ENCODE measurements around the gene RAMP1.
"Not testable (repeated sequence)": the region's sequence is repeated elsewhere in the genome, so short reads cannot be mapped to it uniquely, and the experiment has no call there.

The RAMP1 gene

DNA sequence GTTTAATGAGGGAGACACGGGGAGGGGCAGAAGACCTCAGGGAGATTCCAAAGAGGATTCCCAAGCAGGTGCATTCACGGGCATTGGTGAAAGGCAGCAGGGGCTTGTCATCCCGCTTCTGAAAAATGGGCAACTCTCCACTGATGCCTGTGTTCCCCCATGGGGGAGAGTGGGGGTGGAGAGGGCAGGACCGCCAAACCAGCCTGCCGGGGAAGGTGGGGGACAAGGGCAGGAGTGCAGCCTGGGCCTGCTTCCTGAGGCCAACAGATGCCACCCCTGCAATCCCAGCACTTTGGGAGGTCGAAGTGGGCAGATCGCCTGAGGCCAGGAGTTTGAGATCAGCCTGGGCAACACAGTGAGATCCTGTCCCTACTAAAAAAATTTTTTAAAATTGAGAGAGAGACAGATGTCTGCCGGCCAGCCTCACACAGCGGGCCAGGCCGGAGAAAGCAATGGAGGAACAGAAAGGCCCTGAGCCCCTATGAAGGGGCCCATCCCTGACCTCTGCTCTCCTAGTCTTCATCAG, 62.6 kb downstream of the RAMP1 start:
- no peak for DNase-seq

- peak; percentile 23 to 47 for DNase-seq
These were observed 63.4 kb downstream of the RAMP1 start for GRCh38 chr2:237922641-237923361.

DNA sequence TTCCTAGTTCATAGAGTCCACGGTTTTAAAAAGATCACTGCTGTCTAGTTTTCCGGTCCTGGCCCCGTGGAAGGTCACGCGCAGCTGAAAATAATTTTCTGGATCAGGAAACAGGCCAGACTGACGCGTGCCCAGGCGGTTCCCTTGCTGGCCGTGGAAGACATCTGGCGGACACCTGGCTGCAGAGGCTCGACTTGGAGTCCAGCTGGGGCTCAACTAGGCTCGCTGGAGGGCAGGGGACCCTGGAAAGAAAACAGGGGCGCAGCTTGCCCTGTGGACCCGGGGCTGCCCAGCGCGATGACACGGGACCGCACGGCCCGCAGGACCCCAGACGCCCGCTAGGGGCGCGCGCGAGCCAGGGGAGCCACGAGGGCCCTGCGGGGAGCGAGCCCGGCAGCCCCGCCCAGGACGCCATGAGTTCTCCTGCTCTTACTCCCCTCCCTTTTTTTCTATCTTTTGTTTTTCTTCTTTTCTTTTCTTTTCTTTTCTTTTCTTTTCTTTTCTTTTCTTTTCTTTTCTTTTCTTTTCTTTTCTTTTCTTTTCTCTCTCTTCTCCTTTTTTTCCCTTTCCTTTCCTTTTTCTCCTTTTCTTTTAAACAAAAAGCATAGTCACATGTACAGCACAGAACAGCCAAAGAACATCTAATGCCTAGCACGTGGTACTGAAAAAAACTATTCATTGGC, 64.2 kb downstream of the RAMP1 start:
- DNase-seq, result peak; percentile 77 to 79

GRCh38 chr2:237924164-237924534, 64.7 kb downstream of the RAMP1 start:
- no peak for DNase-seq

- DNase-seq, result no peak
These were observed 67.7 kb downstream of the RAMP1 start for GRCh38 chr2:237927135-237927534.

DNA sequence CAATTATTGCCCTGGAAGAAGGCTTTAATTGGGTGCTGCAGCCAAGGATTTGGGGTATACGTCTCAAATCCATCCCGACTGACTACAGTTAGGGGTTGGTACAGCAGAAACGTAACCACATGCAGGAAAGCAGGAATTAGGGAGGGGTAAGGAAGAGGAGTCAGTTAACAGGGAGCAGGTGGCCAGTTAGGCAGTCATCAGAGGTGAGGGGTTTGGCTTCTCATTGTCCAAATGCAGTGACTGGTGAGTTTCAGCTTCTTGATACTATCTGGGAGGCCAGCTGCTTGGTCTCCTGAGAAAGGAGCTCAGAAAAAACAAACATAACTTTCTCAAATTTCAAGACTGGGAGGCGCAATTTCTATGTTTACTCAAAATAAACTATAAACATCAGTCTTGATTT, 68.6 kb downstream of the RAMP1 start:
- DNase-seq, result no peak

- DNase-seq, result no peak
These were observed 70.6 kb downstream of the RAMP1 start for GRCh38 chr2:237929979-237930378.

DNA sequence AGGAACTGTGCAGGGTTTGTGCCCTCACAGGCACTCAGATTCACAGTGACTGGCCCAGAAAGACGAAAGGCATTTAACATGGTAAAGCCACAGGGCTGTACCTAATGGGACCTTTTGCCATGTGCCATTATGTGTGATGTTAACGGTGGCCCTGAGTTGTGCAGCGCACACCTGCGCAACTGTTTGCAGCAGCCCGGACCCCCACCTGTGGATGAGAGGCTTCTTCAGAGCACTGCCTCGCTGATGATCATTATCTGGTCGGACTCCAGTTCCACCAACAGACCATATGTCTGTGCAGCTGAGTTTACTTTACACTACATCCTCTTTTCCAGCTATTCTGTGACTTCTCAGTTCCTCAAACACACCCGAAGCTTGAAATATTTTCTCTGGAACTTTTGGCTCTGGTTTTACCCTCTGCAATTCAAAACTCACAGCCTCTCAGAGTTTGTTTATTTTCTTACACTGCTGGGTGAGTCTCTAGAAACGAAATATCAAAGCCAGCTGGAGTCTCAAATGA, 71.8 kb downstream of the RAMP1 start:
- no peak for DNase-seq

DNA sequence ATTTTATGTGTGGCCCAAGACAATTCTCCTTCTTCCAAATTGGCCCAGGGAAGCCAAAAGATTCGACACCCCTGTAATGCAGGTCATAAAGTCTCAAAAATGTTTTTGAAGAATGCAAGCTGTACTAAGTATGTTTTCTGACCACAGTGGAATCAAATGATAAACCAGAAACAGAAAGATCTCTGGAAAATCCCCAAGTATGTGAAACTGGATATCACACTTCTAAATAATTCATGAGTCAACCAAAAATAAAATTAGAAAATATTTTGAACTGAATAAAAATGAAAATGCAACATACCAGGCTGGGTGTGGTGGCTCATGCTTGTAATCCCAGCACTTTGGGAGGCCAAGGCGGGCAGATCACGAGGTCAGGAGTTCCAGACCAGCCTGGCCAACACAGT, 73.3 kb downstream of the RAMP1 start:
- DNase-seq, result no peak

GRCh38 chr2:237934186-237934585, 74.8 kb downstream of the RAMP1 start:
- no peak for DNase-seq

GRCh38 chr2:237935740-237936452, 76.5 kb downstream of the RAMP1 start:
- DNase-seq, result no peak

DNA sequence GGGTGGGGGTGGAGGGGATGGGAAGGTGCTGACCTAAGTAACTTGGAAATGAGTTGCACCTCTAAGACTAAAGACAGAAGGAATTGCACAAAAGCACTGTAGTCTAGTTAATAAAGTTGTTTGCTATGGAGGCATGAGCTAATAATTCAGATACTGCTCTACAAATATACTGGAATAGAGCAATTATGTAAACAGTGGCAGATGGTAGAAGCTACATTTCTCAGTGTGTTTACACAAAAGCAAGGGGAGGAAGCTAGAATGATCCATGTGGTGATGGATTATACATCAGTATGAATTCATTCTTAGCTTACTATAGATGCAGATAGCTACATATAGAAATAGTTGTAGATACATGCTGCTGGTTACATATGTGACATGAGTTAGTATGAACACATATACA, 79.8 kb downstream of the RAMP1 start:
- no peak for DNase-seq

GRCh38 chr2:237940828-237941227, 81.4 kb downstream of the RAMP1 start:
- no peak for DNase-seq

GRCh38 chr2:237941239-237941638, 81.8 kb downstream of the RAMP1 start:
- no peak for DNase-seq

DNA sequence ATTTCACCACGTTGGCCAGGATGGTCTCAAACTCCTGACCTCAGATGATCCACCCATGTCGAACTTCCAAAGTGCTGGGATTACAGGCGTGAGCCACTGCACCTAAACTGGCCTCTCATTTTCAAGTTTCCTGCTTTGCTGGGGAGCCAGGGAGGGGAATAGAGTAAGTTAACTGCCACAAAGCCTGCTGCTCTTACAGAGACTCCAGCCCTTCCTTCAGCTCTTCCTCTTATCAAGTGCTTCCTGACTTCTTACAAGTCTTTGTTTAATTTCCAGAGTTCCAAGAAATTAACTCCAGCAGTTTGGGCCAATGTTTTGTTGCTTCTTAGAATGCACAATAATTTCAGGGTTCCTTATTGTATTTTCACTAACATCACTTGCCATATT, 83.1 kb downstream of the RAMP1 start:
- no peak for DNase-seq

- DNase-seq, result no peak
These were observed 84.1 kb downstream of the RAMP1 start for GRCh38 chr2:237943395-237944094.

GRCh38 chr2:237944302-237944701, 84.9 kb downstream of the RAMP1 start:
- DNase-seq, result no peak

GRCh38 chr2:237946423-237946822, 87.0 kb downstream of the RAMP1 start:
- DNase-seq, result no peak

GRCh38 chr2:237951354-237951753, 91.9 kb downstream of the RAMP1 start:
- DNase-seq, result not testable (repeated sequence)

DNA sequence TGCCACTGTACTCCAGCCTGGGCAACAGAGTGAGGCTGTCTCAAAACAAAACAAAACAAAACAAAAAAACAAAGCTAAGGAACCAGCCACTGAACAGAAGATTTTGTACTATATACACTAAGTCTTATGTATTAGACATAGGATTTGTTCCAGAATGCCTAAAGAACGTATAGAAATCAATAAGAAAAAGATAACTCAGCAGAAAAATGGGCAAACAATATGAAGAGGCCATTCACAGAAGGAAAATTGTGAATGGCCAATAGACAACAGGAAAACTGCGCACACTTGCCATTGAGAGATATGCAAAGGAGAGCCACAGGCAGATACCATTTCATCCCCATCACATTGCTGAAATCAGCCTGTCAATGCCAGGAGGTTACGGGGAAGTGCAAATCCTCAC, 92.5 kb downstream of the RAMP1 start:
- no peak for DNase-seq

- DNase-seq, result no peak
These were observed 93.4 kb downstream of the RAMP1 start for GRCh38 chr2:237952851-237953250.

GRCh38 chr2:237955640-237956401, 96.4 kb downstream of the RAMP1 start:
- no peak for DNase-seq

Measured in activated CD4-positive, alpha-beta T cell treated with anti-CD3 and anti-CD28 coated beads for 4 hours (primary cell).